Panc1 (cell line): Measurements from ENCODE around the gene CPNE4.

Experiments
- POLR2AphosphoS5 ChIP-seq: IDR thresholded peaks from 2 replicates; pipeline ENCODE4 v1.6.1; 2012; ENCODE audit warnings: mild to moderate bottlenecking, low read depth, low read length, moderate library complexity
- SIN3A ChIP-seq: IDR thresholded peaks from 2 replicates; pipeline ENCODE4 v1.6.1; 2012; ENCODE audit warnings: low read depth, mild to moderate bottlenecking, low read length, moderate library complexity, borderline replicate concordance; ENCODE audit not compliant: insufficient read depth
- TCF7L2 ChIP-seq: IDR thresholded peaks from 2 replicates; pipeline ENCODE4 v1.6.1; 2011; ENCODE audit warnings: mild to moderate bottlenecking, low read depth, low read length, inconsistent platforms
- TF ChIP-seq, protein P1 (sequence below): fragments of 450-650 bp; IDR thresholded peaks from 2 replicates; pipeline ENCODE4 v1.5.1; 2017; ENCODE audit warnings: mild to moderate bottlenecking
- TF ChIP-seq, protein P2 (sequence below), 2 experiments: IDR thresholded peaks; 2 replicates each; pipeline ENCODE4 v1.6.1; 2011 to 2012; ENCODE audit warnings: low read depth in 2 of 2, control low read depth in 1 of 2, low read length in 1 of 2, mild to moderate bottlenecking in 1 of 2, moderate library complexity in 1 of 2; ENCODE audit not compliant: insufficient read depth in 1 of 2

DNA sequence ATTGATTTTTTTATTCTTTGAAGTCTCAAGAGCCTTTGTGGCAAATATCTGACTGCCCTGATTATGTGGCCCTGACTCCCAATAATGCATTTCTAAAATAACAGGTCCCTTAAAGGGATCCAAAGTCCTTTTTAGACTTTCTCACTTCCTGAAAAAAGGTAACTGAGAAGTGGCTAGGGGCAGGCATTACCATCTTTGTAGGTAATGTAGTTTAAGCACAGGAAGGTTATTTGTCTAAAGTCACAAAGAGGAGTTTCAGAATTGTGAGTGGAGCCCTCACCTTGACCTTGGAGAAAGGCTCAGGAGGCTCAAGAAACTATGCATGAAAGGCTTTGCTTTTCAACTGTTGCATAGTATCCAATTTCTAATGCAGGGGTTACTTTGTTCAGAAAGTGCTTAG, 389.2 kb downstream of the CPNE4 start:
- TF ChIP-seq, protein P1, sequence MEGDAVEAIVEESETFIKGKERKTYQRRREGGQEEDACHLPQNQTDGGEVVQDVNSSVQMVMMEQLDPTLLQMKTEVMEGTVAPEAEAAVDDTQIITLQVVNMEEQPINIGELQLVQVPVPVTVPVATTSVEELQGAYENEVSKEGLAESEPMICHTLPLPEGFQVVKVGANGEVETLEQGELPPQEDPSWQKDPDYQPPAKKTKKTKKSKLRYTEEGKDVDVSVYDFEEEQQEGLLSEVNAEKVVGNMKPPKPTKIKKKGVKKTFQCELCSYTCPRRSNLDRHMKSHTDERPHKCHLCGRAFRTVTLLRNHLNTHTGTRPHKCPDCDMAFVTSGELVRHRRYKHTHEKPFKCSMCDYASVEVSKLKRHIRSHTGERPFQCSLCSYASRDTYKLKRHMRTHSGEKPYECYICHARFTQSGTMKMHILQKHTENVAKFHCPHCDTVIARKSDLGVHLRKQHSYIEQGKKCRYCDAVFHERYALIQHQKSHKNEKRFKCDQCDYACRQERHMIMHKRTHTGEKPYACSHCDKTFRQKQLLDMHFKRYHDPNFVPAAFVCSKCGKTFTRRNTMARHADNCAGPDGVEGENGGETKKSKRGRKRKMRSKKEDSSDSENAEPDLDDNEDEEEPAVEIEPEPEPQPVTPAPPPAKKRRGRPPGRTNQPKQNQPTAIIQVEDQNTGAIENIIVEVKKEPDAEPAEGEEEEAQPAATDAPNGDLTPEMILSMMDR = no peak
- TF ChIP-seq TCF7L2 (no peak), POLR2AphosphoS5 (no peak), SIN3A (no peak)
- TF ChIP-seq, protein P2, sequence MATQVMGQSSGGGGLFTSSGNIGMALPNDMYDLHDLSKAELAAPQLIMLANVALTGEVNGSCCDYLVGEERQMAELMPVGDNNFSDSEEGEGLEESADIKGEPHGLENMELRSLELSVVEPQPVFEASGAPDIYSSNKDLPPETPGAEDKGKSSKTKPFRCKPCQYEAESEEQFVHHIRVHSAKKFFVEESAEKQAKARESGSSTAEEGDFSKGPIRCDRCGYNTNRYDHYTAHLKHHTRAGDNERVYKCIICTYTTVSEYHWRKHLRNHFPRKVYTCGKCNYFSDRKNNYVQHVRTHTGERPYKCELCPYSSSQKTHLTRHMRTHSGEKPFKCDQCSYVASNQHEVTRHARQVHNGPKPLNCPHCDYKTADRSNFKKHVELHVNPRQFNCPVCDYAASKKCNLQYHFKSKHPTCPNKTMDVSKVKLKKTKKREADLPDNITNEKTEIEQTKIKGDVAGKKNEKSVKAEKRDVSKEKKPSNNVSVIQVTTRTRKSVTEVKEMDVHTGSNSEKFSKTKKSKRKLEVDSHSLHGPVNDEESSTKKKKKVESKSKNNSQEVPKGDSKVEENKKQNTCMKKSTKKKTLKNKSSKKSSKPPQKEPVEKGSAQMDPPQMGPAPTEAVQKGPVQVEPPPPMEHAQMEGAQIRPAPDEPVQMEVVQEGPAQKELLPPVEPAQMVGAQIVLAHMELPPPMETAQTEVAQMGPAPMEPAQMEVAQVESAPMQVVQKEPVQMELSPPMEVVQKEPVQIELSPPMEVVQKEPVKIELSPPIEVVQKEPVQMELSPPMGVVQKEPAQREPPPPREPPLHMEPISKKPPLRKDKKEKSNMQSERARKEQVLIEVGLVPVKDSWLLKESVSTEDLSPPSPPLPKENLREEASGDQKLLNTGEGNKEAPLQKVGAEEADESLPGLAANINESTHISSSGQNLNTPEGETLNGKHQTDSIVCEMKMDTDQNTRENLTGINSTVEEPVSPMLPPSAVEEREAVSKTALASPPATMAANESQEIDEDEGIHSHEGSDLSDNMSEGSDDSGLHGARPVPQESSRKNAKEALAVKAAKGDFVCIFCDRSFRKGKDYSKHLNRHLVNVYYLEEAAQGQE (IDR thresholded peaks at IDR 0.05; ENCODE audit: insufficient read depth in 1 of 2, low read depth in 2 of 2, low read length in 1 of 2) = no peak
